GM12878 (cell line): ENCODE data around the gene COL26A1. TPM values are rescaled to one million over a fixed set of nuclear protein-coding genes. Genes with fewer than 3 reads are reported as not detected.
"Not testable (repeated sequence)": the region's sequence is repeated elsewhere in the genome, so short reads cannot be mapped to it uniquely, and the experiment has no call there.

ENCODE experiments used
- ATAC-seq: fragments of 200-7000 bp; cut with Tn5 transposase; 3 replicates; pipeline ENCODE4 v1.9.1; 2020; ENCODE audit warnings: mild to moderate bottlenecking, moderate library complexity
- BruUV-seq: library from RNA; stranded (reverse); fragments of 400-500 nt; replicated peaks from 2 replicates; lab custom pipeline; 2021; lab: Mats Ljungman, UMichigan
- CTCF ChIA-PET: fragments of 300-600 bp; sonication (Branson Sonifier 250); formaldehyde crosslinking; extraction: SDS; loops from one replicate; lab custom pipeline; 2021; ENCODE audit warnings: inconsistent platforms; lab: Yijun Ruan, JAX
- POLR2A ChIA-PET: fragments of 350-600 bp; formaldehyde crosslinking; extraction: SDS; loops from one replicate; lab custom pipeline; 2021; ENCODE audit warnings: inconsistent platforms; lab: Charles Lee
- RAD21 ChIA-PET: fragments of 300-600 bp; sonication (Branson Sonifier 250); formaldehyde crosslinking; loops from one replicate; lab custom pipeline; 2023; ENCODE audit warnings: antibody characterized with exemption; ENCODE audit not compliant: unreplicated experiment; lab: Charles Lee
- SMC1A ChIA-PET: fragments of 300-600 bp; sonication (Branson Sonifier 250); formaldehyde crosslinking; loops from one replicate; lab custom pipeline; 2023; ENCODE audit not compliant: unreplicated experiment, uncharacterized antibody; lab: Charles Lee
- DNase-seq: peaks from one replicate; pipeline ENCODE4 v3.0.0-alpha.2; 2011; ENCODE audit warnings: low read depth, low spot score
- FAIRE-seq: peaks from 3 replicates; lab custom pipeline; 2011; peaks lifted over from hg19 to GRCh38; lab: Jason Lieb, UNC
- H2AFZ ChIP-seq: 2 replicates; pipeline ENCODE4 v1.6.0; 2011; ENCODE audit warnings: low read depth, low read length, control low read depth; ENCODE audit not compliant: control insufficient read depth
- H3K27ac ChIP-seq: 2 replicates; pipeline ENCODE4 v1.5.1; 2011; ENCODE audit warnings: control low read depth; ENCODE audit not compliant: control insufficient read depth, insufficient read depth
- H3K27me3 ChIP-seq, 2 experiments: replicated peaks in 1 of 2; 2 replicates each; pipeline versions ENCODE4 v1.6.0 to v1.6.1; 2011; ENCODE audit warnings: low read length in 1 of 2; ENCODE audit not compliant: control insufficient read depth in 2 of 2, insufficient read depth in 2 of 2
- H3K36me3 ChIP-seq, 2 experiments: 2 replicates each; pipeline ENCODE4 v1.5.1; 2011; ENCODE audit warnings: low read length in 1 of 2; ENCODE audit not compliant: control insufficient read depth in 2 of 2, insufficient read depth in 2 of 2
- H3K4me1 ChIP-seq: 2 replicates; pipeline ENCODE4 v1.6.1; 2011; ENCODE audit warnings: mild to moderate bottlenecking, low read length, moderate library complexity, mixed read lengths; ENCODE audit not compliant: control insufficient read depth, insufficient read depth
- H3K4me2 ChIP-seq: 2 replicates; pipeline ENCODE4 v1.6.0; 2011; ENCODE audit warnings: control low read depth; ENCODE audit not compliant: control insufficient read depth, insufficient read depth
- H3K4me3 ChIP-seq: fragments of 200-600 bp; sonication (generic); 2 replicates; pipeline ENCODE4 v1.5.1; 2016
- H3K79me2 ChIP-seq: 2 replicates; pipeline ENCODE4 v1.6.0; 2011; ENCODE audit warnings: low read length; ENCODE audit not compliant: control insufficient read depth, insufficient read depth
- H3K9ac ChIP-seq: 2 replicates; pipeline ENCODE4 v1.8.0; 2011; ENCODE audit warnings: low read length, control low read depth, mixed read lengths; ENCODE audit not compliant: control insufficient read depth, insufficient read depth
- H3K9me3 ChIP-seq: replicated peaks from 3 replicates; pipeline ENCODE4 v1.5.1; 2011; ENCODE audit warnings: mild to moderate bottlenecking, low read length; ENCODE audit not compliant: control insufficient read depth, insufficient read depth
- H4K20me1 ChIP-seq: 2 replicates; pipeline ENCODE4 v1.6.0; 2011; ENCODE audit not compliant: control insufficient read depth, insufficient read depth
- NFYB ChIP-seq: IDR thresholded peaks from 2 replicates; pipeline ENCODE4 v1.6.1; 2011; ENCODE audit warnings: low read depth, mild to moderate bottlenecking, low read length, improper control_type of control experiment, moderate library complexity; ENCODE audit not compliant: insufficient read depth
- WGBS: methylation state at CpG from one replicate; pipeline ENCODE4 v1.1.6; 2016; ENCODE audit warnings: low lambda C conversion rate; ENCODE audit not compliant: insufficient replicate concordance, insufficient coverage; ENCODE audit errors: missing lambda C conversion rate; 5-methylcytosine and 5-hydroxymethylcytosine counted together
- in situ Hi-C: fragments of 300-500 bp; cut with MboI; formaldehyde crosslinking; loops from 9 replicates; pipeline ENCODE4 v1.14.3; 2018; ENCODE audit warnings: mixed read lengths
- intact Hi-C: fragments of 100-400 bp; cut with micrococcal nuclease; formaldehyde crosslinking; loops from one replicate; pipeline ENCODE4 v1.14.2; 2022; ENCODE audit not compliant: unreplicated experiment
- polyA plus RNA-seq, 11 experiments: library from polyadenylated mRNA; depleted of rRNA in 4 of 11; unstranded in 6 of 11; stranded (reverse) in 5 of 11; fragments of >200 nt; fragmentation: Nextera tagmentation in 4 of 11; fragmentation: Illumina TruSeq in 1 of 11; extraction: Ambion mirVana in 4 of 11; extraction: Trizol in 1 of 11; gene quantifications; 1 replicate in 1 of 11; 2 replicates in 10 of 11; pipeline versions ENCODE4 v1.2.1 to v1.2.3, GENCODE V29; 2011 to 2016; ENCODE audit warnings: inconsistent platforms in 2 of 11, missing spikeins in 2 of 11, low read depth in 1 of 11
- total RNA-seq, 4 experiments: library from RNA; depleted of rRNA in 3 of 4; stranded (reverse); fragments of >200 nt in 3 of 4; fragmentation: Illumina TruSeq in 1 of 4; extraction: Trizol in 1 of 4; gene quantifications; 2 replicates each; pipeline versions ENCODE4 v1.2.1 to v1.2.3, GENCODE V29; 2013 to 2021

COL26A1 gene
- total and polyA plus RNA-seq, 10 of the 15 experiments (the other 5 are each of a cell fraction or from before 2014, with no cell fraction given) = 0.08 TPM; not detected in 9

DNA sequence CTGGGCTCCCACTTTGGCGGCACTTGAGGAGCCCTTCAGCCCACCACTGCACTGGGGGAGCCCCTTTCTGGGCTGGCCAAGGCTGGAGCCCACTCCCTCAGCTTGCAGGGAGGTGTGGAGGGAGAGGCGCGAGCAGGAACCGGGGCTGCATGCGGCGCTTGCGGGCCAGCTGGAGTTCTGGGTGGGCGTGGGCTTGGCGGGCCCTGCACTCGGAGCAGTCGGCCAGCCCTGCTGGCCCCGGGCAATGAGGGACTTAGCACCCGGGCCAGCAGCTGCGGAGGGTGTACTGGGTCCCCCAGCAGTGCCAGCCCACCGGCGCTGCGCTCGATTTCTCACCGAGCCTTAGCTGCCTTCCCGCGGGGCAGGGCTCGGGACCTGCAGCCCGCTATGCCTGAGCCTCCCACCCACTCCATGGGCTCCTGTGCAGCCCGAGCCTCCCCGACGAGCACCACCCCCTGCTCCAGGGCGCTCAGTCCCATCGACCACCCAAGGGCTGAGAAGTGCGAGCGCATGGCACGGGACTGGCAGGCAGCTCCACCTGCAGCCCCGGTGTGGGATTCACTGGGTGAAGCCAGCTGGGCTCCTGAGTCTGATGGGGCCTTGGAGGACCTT lies 14.1 kb upstream of the COL26A1 start:
- SMC1A ChIA-PET, intact Hi-C loops, POLR2A ChIA-PET, ATAC-seq, RAD21 ChIA-PET, H3K4me3 ChIP-seq, DNase-seq, H3K9ac ChIP-seq, in situ Hi-C loops, H3K27ac ChIP-seq, FAIRE-seq, H3K36me3 ChIP-seq, BruUV-seq, H3K4me2 ChIP-seq, CTCF ChIA-PET, H3K9me3 ChIP-seq, H3K27me3 ChIP-seq, H2AFZ ChIP-seq, H4K20me1 ChIP-seq, H3K4me1 ChIP-seq, H3K79me2 ChIP-seq: not testable (repeated sequence)
- 64% methylated on average over 25 of the region's 32 CpGs for WGBS

DNA sequence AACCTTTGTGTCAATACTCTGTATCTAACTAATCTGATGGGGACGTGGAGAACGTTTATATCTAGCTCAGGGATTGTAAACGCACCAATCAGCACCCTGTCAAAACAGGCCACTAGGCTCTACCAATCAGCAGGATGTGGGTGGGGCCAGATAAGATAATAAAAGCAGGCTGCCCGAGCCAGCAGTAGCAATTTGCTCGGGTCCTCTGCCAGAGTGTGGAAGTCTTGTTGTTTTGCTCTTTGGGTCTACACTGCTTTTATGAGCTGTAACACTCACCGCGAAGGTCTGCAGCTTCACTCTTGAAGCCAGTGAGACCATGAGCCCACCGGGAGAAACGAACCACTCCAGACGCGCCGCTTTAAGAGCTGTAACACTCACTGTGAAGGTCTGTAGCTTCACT lies 13.4 kb upstream of the COL26A1 start:
- BruUV-seq, intact Hi-C loops, H3K79me2 ChIP-seq, SMC1A ChIA-PET, H3K36me3 ChIP-seq, FAIRE-seq, H3K9me3 ChIP-seq, H4K20me1 ChIP-seq, RAD21 ChIA-PET, H3K4me2 ChIP-seq, ATAC-seq, H3K4me3 ChIP-seq, H3K4me1 ChIP-seq, DNase-seq, H3K9ac ChIP-seq, H2AFZ ChIP-seq, H3K27ac ChIP-seq, H3K27me3 ChIP-seq, POLR2A ChIA-PET, CTCF ChIA-PET, in situ Hi-C loops: not testable (repeated sequence)
- WGBS = 59% methylated on average over 12 of the region's 12 CpGs
- peak; percentile 35; the same call in 1 of the 2 replicates for TF ChIP-seq NFYB
